ENCODE measurements around the gene LAMTOR4.

DNA sequence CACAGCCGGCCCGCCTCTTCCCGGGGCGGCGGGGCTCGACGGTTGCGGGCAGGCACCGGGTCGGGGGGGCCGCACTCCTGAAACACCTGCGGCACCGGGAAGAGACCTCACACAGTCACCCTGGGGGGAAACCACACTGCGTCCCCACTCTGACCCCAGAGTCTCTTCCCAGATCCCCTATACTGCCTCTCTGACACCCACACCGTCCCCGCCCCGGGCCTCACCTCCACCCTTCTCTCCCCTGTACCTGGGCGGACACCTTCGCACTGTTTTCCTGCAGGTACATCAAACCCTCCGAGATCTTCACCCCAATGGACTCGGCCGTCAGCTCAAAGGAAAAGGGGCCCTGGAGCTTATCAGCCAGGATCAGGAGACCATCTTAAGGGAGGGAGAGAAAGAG, 23.1 kb downstream of the LAMTOR4 start:
- TF ChIP-seq, protein P1, sequence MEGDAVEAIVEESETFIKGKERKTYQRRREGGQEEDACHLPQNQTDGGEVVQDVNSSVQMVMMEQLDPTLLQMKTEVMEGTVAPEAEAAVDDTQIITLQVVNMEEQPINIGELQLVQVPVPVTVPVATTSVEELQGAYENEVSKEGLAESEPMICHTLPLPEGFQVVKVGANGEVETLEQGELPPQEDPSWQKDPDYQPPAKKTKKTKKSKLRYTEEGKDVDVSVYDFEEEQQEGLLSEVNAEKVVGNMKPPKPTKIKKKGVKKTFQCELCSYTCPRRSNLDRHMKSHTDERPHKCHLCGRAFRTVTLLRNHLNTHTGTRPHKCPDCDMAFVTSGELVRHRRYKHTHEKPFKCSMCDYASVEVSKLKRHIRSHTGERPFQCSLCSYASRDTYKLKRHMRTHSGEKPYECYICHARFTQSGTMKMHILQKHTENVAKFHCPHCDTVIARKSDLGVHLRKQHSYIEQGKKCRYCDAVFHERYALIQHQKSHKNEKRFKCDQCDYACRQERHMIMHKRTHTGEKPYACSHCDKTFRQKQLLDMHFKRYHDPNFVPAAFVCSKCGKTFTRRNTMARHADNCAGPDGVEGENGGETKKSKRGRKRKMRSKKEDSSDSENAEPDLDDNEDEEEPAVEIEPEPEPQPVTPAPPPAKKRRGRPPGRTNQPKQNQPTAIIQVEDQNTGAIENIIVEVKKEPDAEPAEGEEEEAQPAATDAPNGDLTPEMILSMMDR (IDR thresholded peaks at IDR 0.05; ENCODE audit: low read depth, low read length): no peak
- TF ChIP-seq EZH2phosphoT487 (IDR thresholded peaks at IDR 0.05; ENCODE audit: low read depth): no peak

Data from OCI-LY3 (cell line).